IPS DF 6.9 (cell line): Measurements from ENCODE around the gene TP63.

ENCODE experiments used
- DNase-seq: peaks from one replicate; pipeline ENCODE4 v3.0.0-alpha.2; 2013; ENCODE audit warnings: low read depth, low spot score
- H3K27ac ChIP-seq: one replicate; pipeline ENCODE4 v1.5.1; 2013; ENCODE audit warnings: low read length, control low read depth
- H3K27me3 ChIP-seq: 2 replicates; pipeline ENCODE4 v1.6.1; 2013; ENCODE audit warnings: mild to moderate bottlenecking, low read length; ENCODE audit not compliant: control insufficient read depth, insufficient read depth
- H3K36me3 ChIP-seq: 2 replicates; pipeline ENCODE4 v1.6.1; 2013; ENCODE audit warnings: low read length; ENCODE audit not compliant: control insufficient read depth, insufficient read depth
- H3K4me1 ChIP-seq: 2 replicates; pipeline ENCODE4 v1.6.1; 2013; ENCODE audit warnings: low read length; ENCODE audit not compliant: control insufficient read depth, insufficient read depth
- H3K4me3 ChIP-seq: 2 replicates; pipeline ENCODE4 v1.5.1; 2013; ENCODE audit warnings: mild to moderate bottlenecking, low read length
- H3K9me3 ChIP-seq: 2 replicates; pipeline ENCODE4 v1.6.1; 2013; ENCODE audit warnings: low read length, inconsistent platforms; ENCODE audit not compliant: control insufficient read depth, insufficient read depth
- WGBS: extraction: QIAGEN DNeasy Blood & Tissue Kit; methylation state at CpG from one replicate; pipeline ENCODE4 v1.1.7; 2013; ENCODE audit warnings: mixed read lengths, missing lambda C conversion rate; ENCODE audit not compliant: insufficient read length, insufficient coverage; 5-methylcytosine and 5-hydroxymethylcytosine counted together

The TP63 gene

DNA sequence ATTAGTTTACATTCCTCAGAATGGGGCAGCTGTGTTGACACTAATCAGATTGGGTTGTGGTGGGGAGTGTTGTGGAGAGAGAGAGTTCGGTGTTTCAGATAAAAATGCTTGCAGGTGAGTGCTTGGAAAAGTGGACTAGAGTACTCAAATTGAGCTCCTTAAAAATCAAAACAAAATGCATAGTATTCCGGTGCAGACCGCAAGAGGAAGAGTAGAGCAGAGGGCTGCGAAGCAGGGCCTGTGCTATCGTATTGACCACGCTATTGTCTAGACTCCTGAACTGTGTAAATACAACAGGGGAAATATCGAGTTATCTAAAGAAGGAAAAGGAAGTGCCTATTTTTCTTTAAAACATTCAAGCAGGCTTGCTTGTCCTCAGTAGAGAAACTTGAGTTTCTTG, 159.5 kb downstream of the TP63 start:
- no peak for DNase-seq
- Histone ChIP-seq H3K4me1 (no peaks in the 10 kb centered on the region), H3K27ac (no peak overlapping the region), H3K27me3 (no peaks in the 10 kb centered on the region), H3K36me3 (no peaks in the 10 kb centered on the region), H3K4me3 (no peak overlapping the region), H3K9me3 (no peaks in the 10 kb centered on the region)
- no CpG with 5 or more reads among the region's 7 CpGs for WGBS

- DNase-seq = no peak
- Histone ChIP-seq H3K27me3 (no peaks in the 10 kb centered on the region), H3K4me1 (no peaks in the 10 kb centered on the region), H3K36me3 (no peaks in the 10 kb centered on the region), H3K9me3 (no peaks in the 10 kb centered on the region), H3K27ac (no peak overlapping the region), H3K4me3 (no peak overlapping the region)
- WGBS = no CpG with 5 or more reads among the region's 7 CpGs
Measured at GRCh38 chr3:189792046-189792929, 161.1 kb downstream of the TP63 start.

- Histone ChIP-seq H3K27me3 (no peaks in the 10 kb centered on the region; the same call in 1 of the 2 replicates), H3K4me3 (no peak overlapping the region), H3K27ac (no peak overlapping the region), H3K4me1 (no peaks in the 10 kb centered on the region), H3K9me3 (no peaks in the 10 kb centered on the region), H3K36me3 (no peaks in the 10 kb centered on the region)
- no CpG with 5 or more reads among the region's 3 CpGs for WGBS
- no peak for DNase-seq
Measured at GRCh38 chr3:189794518-189794917, 163.3 kb downstream of the TP63 start.

GRCh38 chr3:189797103-189797750, 166.0 kb downstream of the TP63 start:
- Histone ChIP-seq H3K4me3 (no peak overlapping the region), H3K4me1 (no peaks in the 10 kb centered on the region), H3K9me3 (no peaks in the 10 kb centered on the region), H3K27ac (no peak overlapping the region), H3K36me3 (no peaks in the 10 kb centered on the region), H3K27me3 (no peaks in the 10 kb centered on the region; the same call in 1 of the 2 replicates)
- DNase-seq = no peak
- no CpG with 5 or more reads among the region's 5 CpGs for WGBS

DNA sequence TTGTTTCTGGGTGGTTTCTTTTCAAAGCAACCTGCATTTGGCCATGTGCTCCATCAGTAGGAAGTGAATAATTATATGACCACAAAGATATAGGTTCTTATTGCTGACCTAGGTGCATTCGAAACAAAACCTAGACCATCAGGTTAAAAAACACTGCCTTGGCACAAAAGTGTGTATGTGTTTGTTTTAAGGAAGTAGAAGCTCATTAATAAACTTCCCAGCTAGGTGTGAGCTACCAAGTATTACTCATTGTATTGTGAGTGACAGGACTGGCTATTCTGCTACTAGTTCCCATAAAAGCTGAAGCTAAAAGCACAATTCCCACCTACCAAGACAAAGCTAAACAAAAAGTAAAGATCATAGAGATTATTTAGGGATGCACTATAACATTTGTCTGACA, 168.2 kb downstream of the TP63 start:
- Histone ChIP-seq H3K27ac (no peak overlapping the region), H3K4me3 (no peak overlapping the region), H3K36me3 (no peaks in the 10 kb centered on the region), H3K4me1 (no peaks in the 10 kb centered on the region), H3K27me3 (no peaks in the 10 kb centered on the region; the same call in 1 of the 2 replicates), H3K9me3 (no peaks in the 10 kb centered on the region)
- WGBS = no CpG with 5 or more reads among the region's 1 CpG
- DNase-seq = no peak

DNA sequence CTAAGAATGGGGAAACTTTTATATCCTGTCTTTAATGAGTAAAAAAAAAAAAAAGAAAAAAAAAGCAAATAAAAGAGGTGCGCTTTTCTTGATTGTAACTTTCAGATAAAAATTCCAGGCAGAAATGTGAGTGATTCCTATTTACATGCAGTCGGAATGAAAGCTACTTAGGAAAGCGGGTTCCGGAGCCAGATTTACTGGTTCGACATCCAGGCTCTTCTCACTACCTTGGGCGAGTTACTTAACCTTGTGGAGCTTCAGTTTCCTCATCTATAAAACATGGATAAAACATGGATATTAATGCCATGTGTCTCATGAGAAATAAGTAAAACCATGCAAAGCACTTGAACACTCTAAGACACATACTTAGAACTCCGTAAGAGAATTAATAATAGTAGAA, 169.2 kb downstream of the TP63 start:
- WGBS = no CpG with 5 or more reads among the region's 7 CpGs
- H3K4me1 ChIP-seq = peaks cover 1% of the 10 kb centered on the region; the same call in 1 of the 2 replicates
- no peak for DNase-seq
- no peak overlapping the region for H3K4me3 ChIP-seq
- no peaks in the 10 kb centered on the region for H3K36me3 ChIP-seq
- no peaks in the 10 kb centered on the region for H3K9me3 ChIP-seq
- no peaks in the 10 kb centered on the region; the same call in 1 of the 2 replicates for H3K27me3 ChIP-seq
- H3K27ac ChIP-seq = no peak overlapping the region

- Histone ChIP-seq H3K27me3 (no peaks in the 10 kb centered on the region; the same call in 1 of the 2 replicates), H3K36me3 (no peaks in the 10 kb centered on the region), H3K9me3 (no peaks in the 10 kb centered on the region), H3K4me3 (no peak overlapping the region), H3K27ac (no peak overlapping the region), H3K4me1 (peaks cover 13% of the 10 kb centered on the region)
- WGBS = no CpG with 5 or more reads among the region's 2 CpGs
- DNase-seq = no peak
Measured at GRCh38 chr3:189803254-189803653, 172.1 kb downstream of the TP63 start.

GRCh38 chr3:189805375-189806067, 174.3 kb downstream of the TP63 start:
- Histone ChIP-seq H3K27ac (no peak overlapping the region), H3K9me3 (no peaks in the 10 kb centered on the region), H3K4me1 (peaks cover 14% of the 10 kb centered on the region), H3K4me3 (no peak overlapping the region), H3K27me3 (no peaks in the 10 kb centered on the region; the same call in 1 of the 2 replicates), H3K36me3 (no peaks in the 10 kb centered on the region)
- no peak for DNase-seq
- no CpG with 5 or more reads among the region's 4 CpGs for WGBS

- Histone ChIP-seq H3K27ac (no peak overlapping the region), H3K9me3 (no peaks in the 10 kb centered on the region), H3K4me1 (peaks cover 14% of the 10 kb centered on the region), H3K4me3 (no peak overlapping the region), H3K27me3 (no peaks in the 10 kb centered on the region; the same call in 1 of the 2 replicates), H3K36me3 (no peaks in the 10 kb centered on the region)
- DNase-seq = no peak
- WGBS = 100% methylated on average over 2 of the region's 11 CpGs
Measured at GRCh38 chr3:189806171-189806951, 175.2 kb downstream of the TP63 start.
